Peyer's patch (tissue), 4 donors: ENCODE measurements around the gene NCOA5. TPM values are rescaled to one million over a fixed set of nuclear protein-coding genes. Genes with fewer than 3 reads are reported as not detected.

Source experiments
- DNase-seq, 3 donors: peaks; one replicate each; pipeline ENCODE4 v3.0.0-alpha.2; 2017 to 2019
- H3K27ac ChIP-seq, 4 donors: fragments of 200-600 bp; sonication (generic); one replicate each; pipeline ENCODE4 v1.5.1; 2016 to 2019
- H3K27me3 ChIP-seq, 2 donors: fragments of 200-600 bp; sonication (generic); one replicate each; pipeline ENCODE4 v1.5.1; 2019
- H3K36me3 ChIP-seq, 3 donors: fragments of 200-600 bp; sonication (generic); one replicate each; pipeline ENCODE4 v1.5.1; 2016 to 2019
- H3K4me1 ChIP-seq, 4 donors: fragments of 200-600 bp; sonication (generic); one replicate each; pipeline ENCODE4 v1.5.1; 2016 to 2019
- H3K4me3 ChIP-seq, 4 donors: fragments of 200-600 bp; sonication (generic); 1 replicate in 3 of 4; 2 replicates in 1 of 4; pipeline ENCODE4 v1.5.1; 2016 to 2019; ENCODE audit warnings: mild to moderate bottlenecking in 1 of 4
- H3K9me3 ChIP-seq, 4 donors: fragments of 200-600 bp; sonication (generic); one replicate each; pipeline ENCODE4 v1.5.1; 2016 to 2019; ENCODE audit warnings: mild to moderate bottlenecking in 1 of 4
- CTCF ChIP-seq, 6 experiments: fragments of 450-650 bp in 4 of 6; fragments of 200-600 bp in 2 of 6; sonication (generic) in 1 of 6; IDR thresholded peaks; one replicate each; pipeline ENCODE4 v1.5.1; 2017 to 2019; ENCODE audit warnings: antibody characterized with exemption in 6 of 6, mild to moderate bottlenecking in 3 of 6, moderate library complexity in 1 of 6
- POLR2A ChIP-seq, 2 donors: fragments of 450-650 bp; IDR thresholded peaks; one replicate each; pipeline ENCODE4 v1.5.1; 2017; ENCODE audit warnings: antibody characterized with exemption in 2 of 2, mild to moderate bottlenecking in 2 of 2, moderate library complexity in 2 of 2
- total RNA-seq, 4 donors: library from RNA; depleted of rRNA; stranded (reverse); fragments of >200 nt; gene quantifications; one replicate each; pipeline ENCODE4 v1.1.0, GENCODE V29; 2016

The NCOA5 gene
- total RNA-seq, 4 donors from 2014 or later = 20.5 to 65.2 (median 24.9) TPM

GRCh38 chr20:46050444-46050843 lies 39.3 kb downstream of the NCOA5 start:
- no peak for DNase-seq
- no peaks in the 10 kb centered on the region for H3K4me1 ChIP-seq
- no peaks in the 10 kb centered on the region for H3K27me3 ChIP-seq
- no peaks in the 10 kb centered on the region for H3K9me3 ChIP-seq
- TF ChIP-seq CTCF (IDR thresholded peaks at IDR 0.05) (no peak), POLR2A (IDR thresholded peaks at IDR 0.05) (no peak)
- no peak overlapping the region for H3K27ac ChIP-seq
- no peak overlapping the region for H3K4me3 ChIP-seq
- H3K36me3 ChIP-seq = no peaks in the 10 kb centered on the region

GRCh38 chr20:46049815-46050214 lies 39.9 kb downstream of the NCOA5 start:
- Histone ChIP-seq H3K4me3 (no peak overlapping the region), H3K27ac (no peak overlapping the region), H3K27me3 (no peaks in the 10 kb centered on the region), H3K36me3 (no peaks in the 10 kb centered on the region), H3K4me1 (no peaks in the 10 kb centered on the region), H3K9me3 (no peaks in the 10 kb centered on the region)
- TF ChIP-seq CTCF (IDR thresholded peaks at IDR 0.05) (no peak), POLR2A (IDR thresholded peaks at IDR 0.05) (no peak)
- no peak for DNase-seq

GRCh38 chr20:46049190-46049589 lies 40.6 kb downstream of the NCOA5 start:
- H3K36me3 ChIP-seq = no peaks in the 10 kb centered on the region
- H3K4me1 ChIP-seq = no peaks in the 10 kb centered on the region
- no peaks in the 10 kb centered on the region for H3K27me3 ChIP-seq
- DNase-seq = no peak
- TF ChIP-seq CTCF (IDR thresholded peaks at IDR 0.05) = no peak
- no peak for TF ChIP-seq POLR2A (IDR thresholded peaks at IDR 0.05)
- H3K4me3 ChIP-seq = no peak overlapping the region
- H3K9me3 ChIP-seq = no peaks in the 10 kb centered on the region
- no peak overlapping the region for H3K27ac ChIP-seq

GRCh38 chr20:46047821-46048220 lies 41.9 kb downstream of the NCOA5 start:
- DNase-seq = no peak
- H3K27ac ChIP-seq = no peak overlapping the region
- no peak overlapping the region for H3K4me3 ChIP-seq
- H3K4me1 ChIP-seq = no peaks in the 10 kb centered on the region
- H3K9me3 ChIP-seq = no peaks in the 10 kb centered on the region
- no peak for TF ChIP-seq POLR2A (IDR thresholded peaks at IDR 0.05)
- TF ChIP-seq CTCF (IDR thresholded peaks at IDR 0.05) = no peak
- no peaks in the 10 kb centered on the region for H3K27me3 ChIP-seq
- H3K36me3 ChIP-seq = no peaks in the 10 kb centered on the region

- Histone ChIP-seq H3K27ac (no peak overlapping the region), H3K27me3 (no peaks in the 10 kb centered on the region), H3K36me3 (no peaks in the 10 kb centered on the region), H3K9me3 (no peaks in the 10 kb centered on the region), H3K4me1 (no peaks in the 10 kb centered on the region), H3K4me3 (no peak overlapping the region)
- DNase-seq = no peak
- TF ChIP-seq CTCF (IDR thresholded peaks at IDR 0.05) (no peak), POLR2A (IDR thresholded peaks at IDR 0.05) (no peak)
Observed at GRCh38 chr20:46046588-46047310, 43.0 kb downstream of the NCOA5 start.
